Kidney (tissue), 14 donors: ENCODE measurements around the gene A1BG. TPM values are rescaled to one million over a fixed set of nuclear protein-coding genes. Genes with fewer than 3 reads are reported as not detected.

Experiments
- DNase-seq, 5 donors: peaks; one replicate each; pipeline ENCODE4 v3.0.0-alpha.2; 2013 to 2020
- FAIRE-seq: peaks from 2 replicates; lab custom pipeline; 2012; peaks lifted over from hg19 to GRCh38; lab: Jason Lieb, UNC
- H3K27ac ChIP-seq, 2 donors: one replicate each; pipeline ENCODE4 v1.7.0; 2013; ENCODE audit warnings: low read depth in 2 of 2, low read length in 2 of 2, inconsistent platforms in 1 of 2
- H3K27me3 ChIP-seq: one replicate; pipeline ENCODE4 v1.7.1; 2013; ENCODE audit warnings: low read length, inconsistent platforms; ENCODE audit not compliant: control insufficient read depth, insufficient read depth
- H3K36me3 ChIP-seq, 3 donors: one replicate each; pipeline versions ENCODE4 v1.7.0 to v1.7.1; 2013; ENCODE audit warnings: low read length in 3 of 3, control low read depth in 1 of 3, inconsistent platforms in 1 of 3; ENCODE audit not compliant: insufficient read depth in 3 of 3, control insufficient read depth in 2 of 3
- H3K4me1 ChIP-seq, 3 donors: one replicate each; pipeline versions ENCODE4 v1.7.0 to v1.7.1; 2013; ENCODE audit warnings: low read length in 3 of 3, inconsistent platforms in 1 of 3, low read depth in 1 of 3; ENCODE audit not compliant: control insufficient read depth in 2 of 3, insufficient read depth in 2 of 3
- H3K4me3 ChIP-seq, 3 donors: one replicate each; pipeline versions ENCODE4 v1.7.0 to v1.8.1; 2013; ENCODE audit warnings: low read length in 3 of 3, control low read depth in 1 of 3, inconsistent platforms in 1 of 3
- H3K9ac ChIP-seq, 3 donors: one replicate each; pipeline versions ENCODE4 v1.7.0 to v1.7.1; 2013; ENCODE audit warnings: low read length in 3 of 3, control low read depth in 1 of 3, inconsistent platforms in 1 of 3
- H3K9me3 ChIP-seq, 3 donors: one replicate each; pipeline versions ENCODE4 v1.7.0 to v1.7.1; 2013; ENCODE audit warnings: low read length in 3 of 3, control low read depth in 1 of 3, inconsistent platforms in 1 of 3; ENCODE audit not compliant: control insufficient read depth in 2 of 3, insufficient read depth in 1 of 3
- intact Hi-C: fragments of 100-400 bp; cut with DNase I; formaldehyde crosslinking; loops from one replicate; pipeline ENCODE4 v1.11.1; 2022
- polyA plus RNA-seq: library from polyadenylated mRNA; stranded (reverse); fragments of 350-450 nt; fragmentation: Illumina TruSeq; extraction: RNeasy Lipid Tissue Mini Kit (QIAGEN cat#74804); gene quantifications from one replicate; pipeline ENCODE4 v1.2.3, GENCODE V29; 2014; ENCODE audit warnings: low read depth, low replicate concordance; ENCODE audit not compliant: insufficient read depth
- total RNA-seq: library from RNA; stranded (reverse); fragmentation: NEBNext Ultra II Directional; extraction: Animal tissue kit (Norgen Biotek cat#: 25700); gene quantifications from one replicate; pipeline ENCODE4 v1.2.1, GENCODE V29; 2021
- TF ChIP-seq, protein P1 (sequence below): IDR thresholded peaks from 3 replicates; pipeline ENCODE4 v1.5.1; 2012; ENCODE audit warnings: mild to moderate bottlenecking, moderate library complexity, borderline replicate concordance; ENCODE audit not compliant: insufficient read depth; ENCODE audit errors: extremely low read depth
- donor health status: control.
- donor health status: control.
- donor health status: control.
- donor health status: control.
- donor health status: control.
- donor health status: DM: yes; HTN: yes; CAD: no.
- donor health status: Normal renal cell carcinoma (clear cell type).

Gene A1BG
- total and polyA plus RNA-seq, 2 donors from 2014 or later, result 10.9 to 19.0 TPM

GRCh38 chr19:58396691-58397532 is 43.6 kb upstream of the A1BG start:
- H3K4me3 ChIP-seq, result no peak overlapping the region
- TF ChIP-seq, protein P1, sequence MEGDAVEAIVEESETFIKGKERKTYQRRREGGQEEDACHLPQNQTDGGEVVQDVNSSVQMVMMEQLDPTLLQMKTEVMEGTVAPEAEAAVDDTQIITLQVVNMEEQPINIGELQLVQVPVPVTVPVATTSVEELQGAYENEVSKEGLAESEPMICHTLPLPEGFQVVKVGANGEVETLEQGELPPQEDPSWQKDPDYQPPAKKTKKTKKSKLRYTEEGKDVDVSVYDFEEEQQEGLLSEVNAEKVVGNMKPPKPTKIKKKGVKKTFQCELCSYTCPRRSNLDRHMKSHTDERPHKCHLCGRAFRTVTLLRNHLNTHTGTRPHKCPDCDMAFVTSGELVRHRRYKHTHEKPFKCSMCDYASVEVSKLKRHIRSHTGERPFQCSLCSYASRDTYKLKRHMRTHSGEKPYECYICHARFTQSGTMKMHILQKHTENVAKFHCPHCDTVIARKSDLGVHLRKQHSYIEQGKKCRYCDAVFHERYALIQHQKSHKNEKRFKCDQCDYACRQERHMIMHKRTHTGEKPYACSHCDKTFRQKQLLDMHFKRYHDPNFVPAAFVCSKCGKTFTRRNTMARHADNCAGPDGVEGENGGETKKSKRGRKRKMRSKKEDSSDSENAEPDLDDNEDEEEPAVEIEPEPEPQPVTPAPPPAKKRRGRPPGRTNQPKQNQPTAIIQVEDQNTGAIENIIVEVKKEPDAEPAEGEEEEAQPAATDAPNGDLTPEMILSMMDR, result no peak
- peaks cover 0 to 22% (median 13%) of the 10 kb centered on the region in 3 donors for H3K36me3 ChIP-seq
- H3K9me3 ChIP-seq, result no peaks in the 10 kb centered on the region
- H3K27ac ChIP-seq, result no peak overlapping the region
- intact Hi-C loops, result no loop called here
- peaks cover 2% of the 10 kb centered on the region for H3K27me3 ChIP-seq
- H3K9ac ChIP-seq, result no peak overlapping the region
- no peak for FAIRE-seq
- DNase-seq, result peak in 2 of 5 donors; percentile 52 to 72
- peaks cover 0 to 10% (median 7%) of the 10 kb centered on the region in 3 donors for H3K4me1 ChIP-seq

DNA sequence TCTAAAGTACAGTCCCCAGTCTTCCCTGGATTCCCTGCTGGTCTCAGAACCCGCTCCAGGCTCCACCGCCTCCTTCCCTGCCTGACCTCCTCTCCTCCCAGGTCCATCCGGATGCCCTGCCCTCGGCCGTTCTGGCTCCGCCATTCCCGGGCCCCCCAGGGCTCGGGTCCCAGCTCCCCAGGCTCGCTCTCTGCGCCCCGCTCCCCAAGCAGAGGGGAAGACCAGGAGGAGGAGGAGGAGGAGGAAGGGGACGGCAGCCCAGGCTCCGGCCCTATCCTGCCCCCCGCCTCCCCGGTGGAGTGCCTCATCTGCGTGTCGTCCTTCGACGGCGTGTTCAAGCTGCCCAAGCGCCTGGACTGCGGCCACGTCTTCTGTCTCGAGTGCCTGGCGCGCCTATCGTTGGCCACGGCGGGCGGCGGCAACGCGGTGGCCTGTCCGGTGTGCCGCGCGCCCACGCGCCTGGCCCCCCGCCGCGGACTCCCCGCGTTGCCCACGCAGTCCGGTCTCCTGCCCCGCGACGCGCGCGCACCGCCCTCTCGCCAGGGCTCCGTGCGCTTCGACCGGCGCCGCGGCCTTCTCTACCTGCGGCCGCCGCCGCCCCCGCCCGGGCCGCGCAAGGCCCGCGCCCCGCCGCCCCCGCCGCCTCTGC is 42.8 kb upstream of the A1BG start:
- DNase-seq, result no peak
- H3K36me3 ChIP-seq, result peaks cover 0 to 24% (median 13%) of the 10 kb centered on the region in 3 donors
- TF ChIP-seq, protein P1, result no peak
- intact Hi-C loops, result no loop called here
- H3K4me1 ChIP-seq, result peaks cover 0 to 10% (median 7%) of the 10 kb centered on the region in 3 donors
- H3K27me3 ChIP-seq, result peaks cover 2% of the 10 kb centered on the region
- H3K27ac ChIP-seq, result no peak overlapping the region
- no peak overlapping the region for H3K9ac ChIP-seq
- H3K4me3 ChIP-seq, result no peak overlapping the region
- FAIRE-seq, result no peak
- H3K9me3 ChIP-seq, result no peaks in the 10 kb centered on the region

GRCh38 chr19:58395220-58395978 is 42.1 kb upstream of the A1BG start, which contains the start of gene RNF225:
TSS of gene RNF225 (plus strand) at chr19:58395656. CDS start at chr19:58396090, 434 bp downstream.
- Histone ChIP-seq H3K36me3 (peaks cover 0 to 29% (median 13%) of the 10 kb centered on the region in 3 donors), H3K9me3 (no peaks in the 10 kb centered on the region), H3K27me3 (peaks cover 2% of the 10 kb centered on the region), H3K4me1 (peaks cover 0 to 4% (median 2%) of the 10 kb centered on the region in 3 donors), H3K9ac (no peak within 1 kb of the TSS), H3K4me3 (no peak within 1 kb of the TSS), H3K27ac (no peak within 1 kb of the TSS)
- intact Hi-C loops, result no loop called here
- FAIRE-seq (no peak), DNase-seq (peak in 2 of 5 donors; percentile 61 to 80)
- TF ChIP-seq, protein P1, result no peak
